Measurements from ENCODE around the gene MATR3.

Gene MATR3

GRCh38 chr5:139272471-139273321 lies 20.8 kb upstream of the MATR3 start:
- no peak for DNase-seq (ENCODE audit: low read depth)

- DNase-seq (ENCODE audit: low read depth) = no peak
Measured at GRCh38 chr5:139273322-139273571, 20.3 kb upstream of the MATR3 start.

GRCh38 chr5:139273572-139274289 lies 19.8 kb upstream of the MATR3 start:
- DNase-seq (ENCODE audit: low read depth) = peak; percentile 79

GRCh38 chr5:139275536-139275935 lies 18.0 kb upstream of the MATR3 start:
- DNase-seq (ENCODE audit: low read depth) = no peak

GRCh38 chr5:139275956-139276355 lies 17.6 kb upstream of the MATR3 start:
- DNase-seq (ENCODE audit: low read depth) = no peak

GRCh38 chr5:139276426-139276825 lies 17.1 kb upstream of the MATR3 start:
- no peak for DNase-seq (ENCODE audit: low read depth)

GRCh38 chr5:139277171-139277570 lies 16.4 kb upstream of the MATR3 start:
- no peak for DNase-seq (ENCODE audit: low read depth)

GRCh38 chr5:139278540-139279274 lies 14.8 kb upstream of the MATR3 start:
- no peak for DNase-seq (ENCODE audit: low read depth)

- no peak for DNase-seq (ENCODE audit: low read depth)
Measured at GRCh38 chr5:139282197-139282557, 11.4 kb upstream of the MATR3 start.

GRCh38 chr5:139283252-139284166 lies 10.0 kb upstream of the MATR3 start:
- no peak for DNase-seq (ENCODE audit: low read depth)

GRCh38 chr5:139284295-139284694 lies 9.2 kb upstream of the MATR3 start:
- DNase-seq (ENCODE audit: low read depth) = no peak

GRCh38 chr5:139285651-139286392 lies 7.7 kb upstream of the MATR3 start:
- no peak for DNase-seq (ENCODE audit: low read depth)

GRCh38 chr5:139287890-139288635 lies 5.5 kb upstream of the MATR3 start:
- no peak for DNase-seq (ENCODE audit: low read depth)

- no peak for DNase-seq (ENCODE audit: low read depth)
Measured at GRCh38 chr5:139291051-139291450, 2.5 kb upstream of the MATR3 start.

- no peak for DNase-seq (ENCODE audit: low read depth)
Measured at GRCh38 chr5:139293202-139293506, 386 bp upstream of the MATR3 start.

- peak; percentile 29 for DNase-seq (ENCODE audit: low read depth)
Measured at GRCh38 chr5:139294374-139295165, 1.0 kb downstream of the MATR3 start.

- DNase-seq (ENCODE audit: low read depth) = no peak
Measured at GRCh38 chr5:139295346-139296057, 2.0 kb downstream of the MATR3 start.

GRCh38 chr5:139296198-139296597 lies 2.7 kb downstream of the MATR3 start:
- DNase-seq (ENCODE audit: low read depth) = no peak

GRCh38 chr5:139296862-139297326 lies 3.4 kb downstream of the MATR3 start:
- no peak for DNase-seq (ENCODE audit: low read depth)
